ENCODE measurements around the gene EIF2AK2. TPM values are rescaled to one million over a fixed set of nuclear protein-coding genes. Genes with fewer than 3 reads are reported as not detected.
A peak's percentile ranks its signal among the peaks of the same experiment; 100 is the strongest.

The EIF2AK2 gene
- total RNA-seq, 2 donors from 2014 or later: 30.1 to 42.9 TPM

- H3K9me3 Mint-ChIP-seq: no peaks in the 10 kb centered on the region
- peaks cover 7 to 12% of the 10 kb centered on the region in 2 donors for H3K36me3 Mint-ChIP-seq (ENCODE audit: insufficient read depth in 2 of 2)
- no peaks in the 10 kb centered on the region for H3K27me3 Mint-ChIP-seq (ENCODE audit: low read depth)
- H3K27ac Mint-ChIP-seq: peak overlapping the region; percentile 35
- DNase-seq (no peak), ATAC-seq (replicated peaks in 1 of 2) (no peak)
- H3K4me3 Mint-ChIP-seq: no peak overlapping the region
- H3K4me1 Mint-ChIP-seq (ENCODE audit: low read depth): no peaks in the 10 kb centered on the region
These were observed 47.3 kb downstream of the EIF2AK2 start for GRCh38 chr2:37109523-37109922.

- ATAC-seq (replicated peaks in 1 of 2): no peak
- Mint-ChIP-seq H3K4me3 (no peak overlapping the region), H3K36me3 (ENCODE audit: insufficient read depth in 2 of 2) (peaks cover 4 to 12% of the 10 kb centered on the region in 2 donors), H3K9me3 (no peaks in the 10 kb centered on the region), H3K27ac (no peak overlapping the region), H3K27me3 (ENCODE audit: low read depth) (no peaks in the 10 kb centered on the region), H3K4me1 (ENCODE audit: low read depth) (no peaks in the 10 kb centered on the region)
- DNase-seq: no peak
These were observed 51.6 kb downstream of the EIF2AK2 start for GRCh38 chr2:37105150-37105549.

- H3K27me3 Mint-ChIP-seq (ENCODE audit: low read depth): no peaks in the 10 kb centered on the region
- no peak for DNase-seq
- no peak overlapping the region for H3K4me3 Mint-ChIP-seq
- no peaks in the 10 kb centered on the region for H3K9me3 Mint-ChIP-seq
- peak overlapping the region; percentile 60 for H3K27ac Mint-ChIP-seq
- H3K36me3 Mint-ChIP-seq (ENCODE audit: insufficient read depth in 2 of 2): peaks cover 4 to 14% of the 10 kb centered on the region in 2 donors
- H3K4me1 Mint-ChIP-seq (ENCODE audit: low read depth): no peaks in the 10 kb centered on the region
- ATAC-seq (replicated peaks in 1 of 2): no peak
These were observed 52.6 kb downstream of the EIF2AK2 start for GRCh38 chr2:37104178-37104577.

GRCh38 chr2:37102588-37102987, 54.2 kb downstream of the EIF2AK2 start:
- H3K27ac Mint-ChIP-seq: no peak overlapping the region

GRCh38 chr2:37100054-37100453, 56.7 kb downstream of the EIF2AK2 start:
- peaks cover 3 to 10% of the 10 kb centered on the region in 2 donors for H3K36me3 Mint-ChIP-seq (ENCODE audit: insufficient read depth in 2 of 2)
- no peak for DNase-seq

More at GRCh38 chr2:37102588-37102987, 54.2 kb downstream of the EIF2AK2 start:
- ATAC-seq (replicated peaks in 1 of 2): no peak
- no peaks in the 10 kb centered on the region for H3K4me1 Mint-ChIP-seq (ENCODE audit: low read depth)
- H3K36me3 Mint-ChIP-seq (ENCODE audit: insufficient read depth in 2 of 2): peaks cover 2 to 10% of the 10 kb centered on the region in 2 donors
- H3K9me3 Mint-ChIP-seq: no peaks in the 10 kb centered on the region
- H3K4me3 Mint-ChIP-seq: no peak overlapping the region
- H3K27me3 Mint-ChIP-seq (ENCODE audit: low read depth): no peaks in the 10 kb centered on the region
- no peak for DNase-seq

GRCh38 chr2:37098416-37099118, 58.2 kb downstream of the EIF2AK2 start:
- H3K4me3 Mint-ChIP-seq: no peak overlapping the region
- no peaks in the 10 kb centered on the region for H3K9me3 Mint-ChIP-seq
- peaks cover 3 to 13% of the 10 kb centered on the region in 2 donors for H3K36me3 Mint-ChIP-seq (ENCODE audit: insufficient read depth in 2 of 2)
- H3K4me1 Mint-ChIP-seq (ENCODE audit: low read depth): no peaks in the 10 kb centered on the region
- H3K27ac Mint-ChIP-seq: no peak overlapping the region
- no peak for DNase-seq
- no peaks in the 10 kb centered on the region for H3K27me3 Mint-ChIP-seq (ENCODE audit: low read depth)
- no peak for ATAC-seq (replicated peaks in 1 of 2)

More at GRCh38 chr2:37100054-37100453, 56.7 kb downstream of the EIF2AK2 start:
- Mint-ChIP-seq H3K4me1 (ENCODE audit: low read depth) (no peaks in the 10 kb centered on the region), H3K27ac (no peak overlapping the region), H3K9me3 (no peaks in the 10 kb centered on the region), H3K27me3 (ENCODE audit: low read depth) (no peaks in the 10 kb centered on the region), H3K4me3 (no peak overlapping the region)
- ATAC-seq (replicated peaks in 1 of 2): no peak

GRCh38 chr2:37096568-37096967, 60.2 kb downstream of the EIF2AK2 start:
- Mint-ChIP-seq H3K27me3 (ENCODE audit: low read depth) (no peaks in the 10 kb centered on the region), H3K36me3 (ENCODE audit: insufficient read depth in 2 of 2) (peaks cover 3 to 12% of the 10 kb centered on the region in 2 donors), H3K4me1 (ENCODE audit: low read depth) (no peaks in the 10 kb centered on the region), H3K9me3 (no peaks in the 10 kb centered on the region), H3K4me3 (no peak overlapping the region), H3K27ac (peak overlapping the region; percentile 73)
- DNase-seq (no peak), ATAC-seq (replicated peaks in 1 of 2) (no peak)

- H3K27ac Mint-ChIP-seq: peak overlapping the region; percentile 54
- no peak for DNase-seq
- no peaks in the 10 kb centered on the region for H3K27me3 Mint-ChIP-seq (ENCODE audit: low read depth)
- ATAC-seq (replicated peaks in 1 of 2): no peak
- H3K4me3 Mint-ChIP-seq: no peak overlapping the region
- H3K4me1 Mint-ChIP-seq (ENCODE audit: low read depth): peaks cover 10% of the 10 kb centered on the region
- no peaks in the 10 kb centered on the region for H3K9me3 Mint-ChIP-seq
- peaks cover 2 to 8% of the 10 kb centered on the region in 2 donors for H3K36me3 Mint-ChIP-seq (ENCODE audit: insufficient read depth in 2 of 2)
These were observed 64.9 kb downstream of the EIF2AK2 start for GRCh38 chr2:37091873-37092272.

- H3K4me3 Mint-ChIP-seq: no peak overlapping the region
- H3K9me3 Mint-ChIP-seq: no peaks in the 10 kb centered on the region
- DNase-seq (no peak), ATAC-seq (replicated peaks in 1 of 2) (no peak)
- no peaks in the 10 kb centered on the region for H3K27me3 Mint-ChIP-seq (ENCODE audit: low read depth)
- no peak overlapping the region for H3K27ac Mint-ChIP-seq
- H3K4me1 Mint-ChIP-seq (ENCODE audit: low read depth): peaks cover 10% of the 10 kb centered on the region
- H3K36me3 Mint-ChIP-seq (ENCODE audit: insufficient read depth in 2 of 2): peaks cover 0 to 6% of the 10 kb centered on the region in 2 donors
These were observed 66.7 kb downstream of the EIF2AK2 start for GRCh38 chr2:37090019-37090477.

- no peak for DNase-seq
- H3K9me3 Mint-ChIP-seq: no peaks in the 10 kb centered on the region
These were observed 71.0 kb downstream of the EIF2AK2 start for GRCh38 chr2:37085731-37086147.

GRCh38 chr2:37084797-37085196, 72.0 kb downstream of the EIF2AK2 start:
- H3K4me3 Mint-ChIP-seq: no peak overlapping the region
- H3K4me1 Mint-ChIP-seq (ENCODE audit: low read depth): peaks cover 32% of the 10 kb centered on the region
- DNase-seq: no peak
- H3K36me3 Mint-ChIP-seq (ENCODE audit: insufficient read depth in 2 of 2): peaks cover 0 to 8% of the 10 kb centered on the region in 2 donors
- no peak for ATAC-seq (replicated peaks in 1 of 2)
- no peak overlapping the region for H3K27ac Mint-ChIP-seq
- no peaks in the 10 kb centered on the region for H3K9me3 Mint-ChIP-seq
- no peaks in the 10 kb centered on the region for H3K27me3 Mint-ChIP-seq (ENCODE audit: low read depth)

More at GRCh38 chr2:37085731-37086147, 71.0 kb downstream of the EIF2AK2 start:
- no peak overlapping the region for H3K27ac Mint-ChIP-seq
- H3K36me3 Mint-ChIP-seq (ENCODE audit: insufficient read depth in 2 of 2): peaks cover 0 to 6% of the 10 kb centered on the region in 2 donors
- H3K4me3 Mint-ChIP-seq: no peak overlapping the region
- peak; percentile 16 to 39 for ATAC-seq (replicated peaks in 1 of 2)
- peaks cover 22% of the 10 kb centered on the region for H3K4me1 Mint-ChIP-seq (ENCODE audit: low read depth)
- H3K27me3 Mint-ChIP-seq (ENCODE audit: low read depth): no peaks in the 10 kb centered on the region

- DNase-seq: peak; percentile 90
- Mint-ChIP-seq H3K9me3 (no peaks in the 10 kb centered on the region), H3K27ac (no peak within 1 kb of the TSS), H3K27me3 (ENCODE audit: low read depth) (no peaks in the 10 kb centered on the region), H3K4me1 (ENCODE audit: low read depth) (peaks cover 37% of the 10 kb centered on the region), H3K4me3 (no peak within 1 kb of the TSS), H3K36me3 (ENCODE audit: insufficient read depth in 2 of 2) (peaks cover 0 to 10% of the 10 kb centered on the region in 2 donors)
- peak; percentile 88 for ATAC-seq (replicated peaks in 1 of 2)
These were observed 72.6 kb downstream of the EIF2AK2 start, which contains the start of the genes GPATCH11 and HEATR5B for GRCh38 chr2:37083873-37084794. TSS of gene GPATCH11 (plus strand) at chr2:37084518. CDS start at chr2:37088382, 3,864 bp downstream. TSS of gene HEATR5B (minus strand) at chr2:37084372. CDS start at chr2:37083414, 958 bp downstream.

- no peaks in the 10 kb centered on the region for H3K27me3 Mint-ChIP-seq (ENCODE audit: low read depth)
- peaks cover 0 to 7% of the 10 kb centered on the region in 2 donors for H3K36me3 Mint-ChIP-seq (ENCODE audit: insufficient read depth in 2 of 2)
- no peaks in the 10 kb centered on the region for H3K9me3 Mint-ChIP-seq
- ATAC-seq (replicated peaks in 1 of 2) (no peak), DNase-seq (no peak)
- peaks cover 32% of the 10 kb centered on the region for H3K4me1 Mint-ChIP-seq (ENCODE audit: low read depth)
- peak overlapping the region; percentile 86 for H3K27ac Mint-ChIP-seq
- H3K4me3 Mint-ChIP-seq: peak overlapping the region; percentile 48 to 82
These were observed 76.1 kb downstream of the EIF2AK2 start for GRCh38 chr2:37080689-37081088.

Data from activated T-cell treated with anti-CD3 and anti-CD28 coated beads, Interleukin-2, amount 50 U/mL, for 72 hours (primary cell).